Neural progenitor cell (in vitro differentiated cells): ENCODE results near the gene ENPP4. TPM values are rescaled to one million over a fixed set of nuclear protein-coding genes. Genes with fewer than 3 reads are reported as not detected.

Source experiments
- DNase-seq: peaks from one replicate; pipeline ENCODE4 v3.0.0-alpha.2; 2016; ENCODE audit warnings: low spot score
- H2AFZ ChIP-seq: fragments of 200-600 bp; sonication (generic); replicated peaks from 2 replicates; pipeline ENCODE4 v1.6.1; 2016; ENCODE audit warnings: antibody characterized with exemption
- H3F3A ChIP-seq: fragments of 200-600 bp; sonication (generic); 2 replicates; pipeline ENCODE4 v1.6.1; 2016; ENCODE audit warnings: antibody characterized with exemption, low read depth
- H3K27ac ChIP-seq: fragments of 200-600 bp; sonication (generic); 2 replicates; pipeline ENCODE4 v1.5.1; 2016; ENCODE audit warnings: mild to moderate bottlenecking
- H3K27me3 ChIP-seq: fragments of 200-600 bp; sonication (generic); 2 replicates; pipeline ENCODE4 v1.6.1; 2016; ENCODE audit warnings: mild to moderate bottlenecking, moderate library complexity
- H3K36me3 ChIP-seq: fragments of 200-600 bp; sonication (generic); 2 replicates; pipeline ENCODE4 v1.5.1; 2016
- H3K4me1 ChIP-seq: fragments of 200-600 bp; sonication (generic); 2 replicates; pipeline ENCODE4 v1.6.1; 2016; ENCODE audit warnings: mixed run types
- H3K4me2 ChIP-seq: fragments of 200-600 bp; sonication (generic); 2 replicates; pipeline ENCODE4 v1.6.1; 2016
- H3K4me3 ChIP-seq: fragments of 200-600 bp; sonication (generic); 2 replicates; pipeline ENCODE4 v1.5.1; 2016
- H3K79me2 ChIP-seq: fragments of 200-600 bp; sonication (generic); 2 replicates; pipeline ENCODE4 v1.6.1; 2016; ENCODE audit warnings: low read depth
- H3K9ac ChIP-seq: fragments of 200-600 bp; sonication (generic); 2 replicates; pipeline ENCODE4 v1.6.1; 2016
- H3K9me3 ChIP-seq: fragments of 200-600 bp; sonication (generic); 2 replicates; pipeline ENCODE4 v1.5.1; 2016; ENCODE audit warnings: low read depth
- H4K20me1 ChIP-seq: fragments of 200-600 bp; sonication (generic); 2 replicates; pipeline ENCODE4 v1.6.1; 2016; ENCODE audit warnings: low read depth
- H3K27ac Mint-ChIP-seq: 3 replicates; pipeline ENCODE4 v1.8.0; 2021; ENCODE audit warnings: mixed read lengths
- H3K27me3 Mint-ChIP-seq: 2 replicates; pipeline ENCODE4 v1.8.0; 2022; ENCODE audit warnings: low read depth, mild to moderate bottlenecking, inconsistent platforms, moderate library complexity, mixed read lengths; ENCODE audit not compliant: insufficient read depth
- H3K36me3 Mint-ChIP-seq: 3 replicates; pipeline ENCODE4 v1.8.0; 2021; ENCODE audit warnings: mixed read lengths
- H3K4me1 Mint-ChIP-seq: 3 replicates; pipeline ENCODE4 v1.8.0; 2021; ENCODE audit warnings: mixed read lengths
- H3K4me3 Mint-ChIP-seq: 3 replicates; pipeline ENCODE4 v1.8.0; 2021; ENCODE audit warnings: mild to moderate bottlenecking, moderate library complexity, mixed read lengths
- H3K9me3 Mint-ChIP-seq: 3 replicates; pipeline ENCODE4 v1.8.0; 2020; ENCODE audit warnings: mixed read lengths
- CTCF ChIP-seq: fragments of 200-600 bp; sonication (generic); IDR thresholded peaks from 2 replicates; pipeline ENCODE4 v1.5.1; 2017; ENCODE audit warnings: antibody characterized with exemption, mild to moderate bottlenecking
- EZH2 ChIP-seq: fragments of 200-600 bp; sonication (generic); IDR thresholded peaks from 2 replicates; pipeline ENCODE4 v1.6.1; 2017; ENCODE audit warnings: antibody characterized with exemption, mild to moderate bottlenecking, moderate library complexity
- EZH2phosphoT487 ChIP-seq: fragments of 200-600 bp; sonication (generic); IDR thresholded peaks from 2 replicates; pipeline ENCODE4 v1.6.1; 2017; ENCODE audit warnings: antibody characterized with exemption
- total RNA-seq: library from RNA; depleted of rRNA; stranded (reverse); fragments of >200 nt; gene quantifications from 2 replicates; pipeline ENCODE4 v1.2.3, GENCODE V29; 2015; ENCODE audit warnings: low replicate concordance

Gene ENPP4
- total RNA-seq, 1 donor from 2014 or later = 22.9 TPM

- Mint-ChIP-seq H3K9me3 (peaks cover 8% of the 10 kb centered on the region), H3K4me3 (no peak overlapping the region), H3K36me3 (no peaks in the 10 kb centered on the region), H3K4me1 (no peaks in the 10 kb centered on the region), H3K27me3 (no peaks in the 10 kb centered on the region), H3K27ac (no peak overlapping the region)
- no peak overlapping the region for H3K4me2 ChIP-seq
- no peak for DNase-seq
- no peaks in the 10 kb centered on the region for H4K20me1 ChIP-seq
- H3K9me3 ChIP-seq = no peaks in the 10 kb centered on the region
- no peak overlapping the region for H3K4me3 ChIP-seq
- no peak overlapping the region for H3K27ac ChIP-seq
- no peaks in the 10 kb centered on the region for H3K27me3 ChIP-seq
- no peak overlapping the region for H2AFZ ChIP-seq
- no peaks in the 10 kb centered on the region for H3F3A ChIP-seq
- TF ChIP-seq EZH2phosphoT487 (no peak), EZH2 (no peak), CTCF (no peak)
- no peaks in the 10 kb centered on the region for H3K4me1 ChIP-seq
- no peak overlapping the region for H3K9ac ChIP-seq
- no peaks in the 10 kb centered on the region for H3K79me2 ChIP-seq
- no peaks in the 10 kb centered on the region for H3K36me3 ChIP-seq
Observed at GRCh38 chr6:46105568-46105967, 24.2 kb upstream of the ENPP4 start.

- no peaks in the 10 kb centered on the region for H3K4me1 Mint-ChIP-seq
- H3K27ac ChIP-seq = no peak overlapping the region
- TF ChIP-seq EZH2phosphoT487 (no peak), EZH2 (no peak), CTCF (no peak)
- peaks cover 3% of the 10 kb centered on the region for H3K9me3 Mint-ChIP-seq
- H3K9ac ChIP-seq = no peak overlapping the region
- H3F3A ChIP-seq = no peaks in the 10 kb centered on the region
- no peak overlapping the region for H3K4me3 Mint-ChIP-seq
- H3K27me3 Mint-ChIP-seq = peaks cover 7% of the 10 kb centered on the region
- no peak overlapping the region for H3K27ac Mint-ChIP-seq
- H2AFZ ChIP-seq = no peak overlapping the region
- no peaks in the 10 kb centered on the region for H4K20me1 ChIP-seq
- H3K27me3 ChIP-seq = no peaks in the 10 kb centered on the region
- no peak for DNase-seq
- no peaks in the 10 kb centered on the region for H3K36me3 ChIP-seq
- no peak overlapping the region for H3K4me3 ChIP-seq
- no peaks in the 10 kb centered on the region for H3K79me2 ChIP-seq
- no peaks in the 10 kb centered on the region for H3K4me1 ChIP-seq
- H3K9me3 ChIP-seq = no peaks in the 10 kb centered on the region
- H3K4me2 ChIP-seq = no peak overlapping the region
- H3K36me3 Mint-ChIP-seq = no peaks in the 10 kb centered on the region
Observed at GRCh38 chr6:46113370-46113769, 16.4 kb upstream of the ENPP4 start.

GRCh38 chr6:46115634-46116033 is 14.2 kb upstream of the ENPP4 start:
- Mint-ChIP-seq H3K9me3 (peaks cover 4% of the 10 kb centered on the region), H3K27me3 (peaks cover 7% of the 10 kb centered on the region), H3K36me3 (no peaks in the 10 kb centered on the region), H3K4me3 (no peak overlapping the region), H3K4me1 (no peaks in the 10 kb centered on the region), H3K27ac (no peak overlapping the region)
- Histone ChIP-seq H3K27me3 (no peaks in the 10 kb centered on the region), H2AFZ (no peak overlapping the region), H3K79me2 (no peaks in the 10 kb centered on the region), H3K9me3 (no peaks in the 10 kb centered on the region), H4K20me1 (no peaks in the 10 kb centered on the region), H3K9ac (no peak overlapping the region), H3K4me3 (no peak overlapping the region), H3K4me1 (no peaks in the 10 kb centered on the region), H3F3A (no peaks in the 10 kb centered on the region), H3K27ac (no peak overlapping the region), H3K36me3 (no peaks in the 10 kb centered on the region), H3K4me2 (no peak overlapping the region)
- no peak for TF ChIP-seq EZH2
- no peak for TF ChIP-seq EZH2phosphoT487
- no peak for TF ChIP-seq CTCF
- no peak for DNase-seq
